Stomach (tissue), 9 donors: Measurements from ENCODE around the gene PLAC9. TPM values are rescaled to one million over a fixed set of nuclear protein-coding genes. Genes with fewer than 3 reads are reported as not detected.

Experiments used
- DNase-seq, 2 donors: peaks; one replicate each; pipeline versions ENCODE4 v3.0.0 to v3.0.0-alpha.2; 2013 to 2019
- H3K27ac ChIP-seq, 5 donors: fragments of 200-600 bp in 4 of 5; sonication (generic) in 4 of 5; one replicate each; pipeline ENCODE4 v1.5.1; 2013 to 2019; ENCODE audit warnings: mild to moderate bottlenecking in 1 of 5, moderate library complexity in 1 of 5
- H3K27me3 ChIP-seq, 3 donors: fragments of 200-600 bp; sonication (generic); one replicate each; pipeline ENCODE4 v1.5.1; 2017 to 2019; ENCODE audit warnings: mixed run types in 1 of 3
- H3K36me3 ChIP-seq, 4 donors: fragments of 200-600 bp; sonication (generic); 1 replicate in 3 of 4; 2 replicates in 1 of 4; pipeline ENCODE4 v1.5.1; 2016 to 2019
- H3K4me1 ChIP-seq, 4 donors: fragments of 200-600 bp; sonication (generic); one replicate each; pipeline ENCODE4 v1.5.1; 2016 to 2019
- H3K4me3 ChIP-seq, 4 donors: fragments of 200-600 bp; sonication (generic) in 3 of 4; one replicate each; pipeline ENCODE4 v1.5.1; 2016 to 2019; ENCODE audit warnings: mild to moderate bottlenecking in 1 of 4
- H3K9me3 ChIP-seq, 4 donors: fragments of 200-600 bp; sonication (generic); one replicate each; pipeline ENCODE4 v1.5.1; 2016 to 2019
- EP300 ChIP-seq: sonication (generic); formaldehyde crosslinking; IDR thresholded peaks from one replicate; pipeline ENCODE4 v1.6.1; 2017; ENCODE audit warnings: antibody characterized with exemption
- POLR2A ChIP-seq, 4 donors: fragments of 450-650 bp; IDR thresholded peaks; one replicate each; pipeline ENCODE4 v1.6.1; 2016; ENCODE audit warnings: antibody characterized with exemption in 4 of 4, control low read depth in 2 of 4, mild to moderate bottlenecking in 1 of 4, moderate library complexity in 1 of 4
- POLR2AphosphoS5 ChIP-seq, 3 donors: sonication (generic); formaldehyde crosslinking; IDR thresholded peaks; one replicate each; pipeline ENCODE4 v1.6.1; 2016; ENCODE audit warnings: antibody characterized with exemption in 3 of 3
- WGBS, 5 donors: extraction: QIAGEN DNeasy Blood & Tissue Kit in 3 of 5; methylation state at CpG; one replicate each; pipeline versions ENCODE4 v1.1.5 to v1.1.7; 2013 to 2018; 5-methylcytosine and 5-hydroxymethylcytosine counted together
- intact Hi-C: fragments of 100-400 bp; cut with DNase I; formaldehyde crosslinking; loops from one replicate; pipeline ENCODE4 v1.15.1; 2023; ENCODE audit warnings: low total_unique reads
- polyA plus RNA-seq, 3 donors: library from polyadenylated mRNA; stranded (reverse); fragments of 200-250 nt; gene quantifications; one replicate each; pipeline ENCODE4 v1.2.3, GENCODE V29; 2013
- total RNA-seq, 5 donors: library from RNA; depleted of rRNA; stranded (reverse); fragments of >200 nt; gene quantifications; one replicate each; pipeline versions ENCODE4 v1.1.0 to v1.2.3, GENCODE V29; 2014 to 2016
- TF ChIP-seq, protein P1 (sequence below), 7 experiments: fragments of 450-650 bp in 4 of 7; fragments of 200-600 bp in 3 of 7; sonication (generic) in 3 of 7; IDR thresholded peaks; one replicate each; pipeline ENCODE4 v1.5.1; 2016 to 2019; ENCODE audit warnings: antibody characterized with exemption in 7 of 7, control low read depth in 2 of 7, mild to moderate bottlenecking in 1 of 7
- donor health status: healthy with polysubstance abuse.
- donor health status: Bipolar disorder and iron deficiency.
- donor health status: healthy.

PLAC9 gene
- total and polyA plus RNA-seq, 8 donors = 2.0 to 37.4 (median 20.3) TPM; not detected in 2

DNA sequence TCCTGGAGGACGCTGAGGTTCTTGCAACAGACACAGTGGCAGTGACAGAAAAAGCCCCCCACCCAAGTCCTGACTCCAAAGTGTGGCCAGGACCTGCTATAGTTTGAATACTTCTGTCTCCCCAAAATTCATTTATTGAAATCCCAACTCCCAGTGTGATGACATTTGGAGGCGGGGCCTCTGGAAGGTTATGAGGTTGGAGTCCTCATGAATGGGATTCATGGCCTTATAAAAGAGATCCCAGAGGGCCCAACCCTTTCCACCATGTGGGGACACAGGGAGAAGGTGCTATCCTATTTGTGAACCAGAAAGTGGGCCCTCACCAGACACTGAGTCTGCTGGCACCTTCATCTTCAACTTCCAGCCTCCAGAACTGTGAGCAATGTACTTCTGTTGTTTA is 54.5 kb downstream of the PLAC9 start:
- Histone ChIP-seq H3K9me3 (no peaks in the 10 kb centered on the region), H3K27ac (peak overlapping the region; percentile 35 to 100 (median 72)), H3K4me1 (peaks cover 66 to 100% (median 83%) of the 10 kb centered on the region in 4 donors), H3K36me3 (peaks cover 0 to 24% (median 9%) of the 10 kb centered on the region in 4 donors), H3K27me3 (no peaks in the 10 kb centered on the region), H3K4me3 (peak overlapping the region in 1 of 4 donors; percentile 19)
- no peak for DNase-seq
- WGBS, 5 donors = 90 to 100% (median 94%) methylated on average over 2 of the region's 2 CpGs
- TF ChIP-seq, protein P1, sequence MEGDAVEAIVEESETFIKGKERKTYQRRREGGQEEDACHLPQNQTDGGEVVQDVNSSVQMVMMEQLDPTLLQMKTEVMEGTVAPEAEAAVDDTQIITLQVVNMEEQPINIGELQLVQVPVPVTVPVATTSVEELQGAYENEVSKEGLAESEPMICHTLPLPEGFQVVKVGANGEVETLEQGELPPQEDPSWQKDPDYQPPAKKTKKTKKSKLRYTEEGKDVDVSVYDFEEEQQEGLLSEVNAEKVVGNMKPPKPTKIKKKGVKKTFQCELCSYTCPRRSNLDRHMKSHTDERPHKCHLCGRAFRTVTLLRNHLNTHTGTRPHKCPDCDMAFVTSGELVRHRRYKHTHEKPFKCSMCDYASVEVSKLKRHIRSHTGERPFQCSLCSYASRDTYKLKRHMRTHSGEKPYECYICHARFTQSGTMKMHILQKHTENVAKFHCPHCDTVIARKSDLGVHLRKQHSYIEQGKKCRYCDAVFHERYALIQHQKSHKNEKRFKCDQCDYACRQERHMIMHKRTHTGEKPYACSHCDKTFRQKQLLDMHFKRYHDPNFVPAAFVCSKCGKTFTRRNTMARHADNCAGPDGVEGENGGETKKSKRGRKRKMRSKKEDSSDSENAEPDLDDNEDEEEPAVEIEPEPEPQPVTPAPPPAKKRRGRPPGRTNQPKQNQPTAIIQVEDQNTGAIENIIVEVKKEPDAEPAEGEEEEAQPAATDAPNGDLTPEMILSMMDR (IDR thresholded peaks at IDR 0.05) = no peak
- TF ChIP-seq EP300 = no peak
- TF ChIP-seq POLR2AphosphoS5 (IDR thresholded peaks at IDR 0.05) = no peak
- no peak for TF ChIP-seq POLR2A (IDR thresholded peaks at IDR 0.05)
- intact Hi-C loops = no loop called here

DNA sequence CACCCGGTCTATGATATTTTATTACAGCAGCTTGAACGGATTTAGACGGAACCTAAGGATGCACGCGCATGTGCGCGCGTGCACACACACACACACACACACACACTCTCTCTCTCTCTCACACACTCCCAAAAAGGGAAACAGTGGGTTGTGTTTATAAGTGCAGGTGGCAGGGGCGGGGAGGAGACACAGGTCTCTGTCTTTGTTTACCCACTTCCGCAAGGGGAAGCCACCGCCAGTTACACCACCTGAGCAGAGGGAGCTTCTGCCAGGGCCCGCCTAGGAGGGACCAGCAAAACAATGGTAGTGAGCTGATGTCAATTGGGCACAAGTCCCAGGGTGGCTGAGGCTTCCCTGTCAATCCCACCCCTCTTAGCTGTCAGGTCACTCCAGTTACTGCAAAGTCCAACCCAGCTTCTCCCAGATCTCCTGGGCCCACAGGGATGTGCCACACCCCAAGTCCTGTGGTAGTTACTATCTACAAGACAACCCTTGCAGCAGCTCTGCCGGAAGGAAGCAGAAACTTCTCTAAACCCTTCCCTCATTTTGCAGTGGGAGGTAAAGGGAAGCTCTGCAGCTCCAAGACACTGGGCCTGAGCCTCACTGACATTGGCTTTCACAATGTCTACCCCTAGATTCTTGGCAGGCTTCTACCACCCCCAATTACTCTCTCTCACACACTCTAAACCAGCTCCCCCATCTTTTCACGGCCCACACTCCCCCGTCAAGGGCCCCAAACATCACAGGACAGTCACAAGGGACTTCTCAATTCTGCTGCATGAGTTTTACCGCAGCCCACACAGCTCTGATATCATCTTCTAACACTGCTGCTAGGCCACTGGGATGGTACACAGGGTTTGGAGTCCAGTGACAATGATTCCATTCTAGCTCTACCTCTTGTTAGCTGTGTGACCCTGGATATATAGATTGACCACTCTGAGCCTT is 55.2 kb downstream of the PLAC9 start:
- peaks cover 0 to 24% (median 9%) of the 10 kb centered on the region in 4 donors for H3K36me3 ChIP-seq
- no peaks in the 10 kb centered on the region for H3K9me3 ChIP-seq
- intact Hi-C loops = no loop called here
- no peaks in the 10 kb centered on the region for H3K27me3 ChIP-seq
- H3K27ac ChIP-seq = peak overlapping the region; percentile 35 to 100 (median 72)
- DNase-seq = peak; percentile 62 to 75
- peak overlapping the region in 1 of 4 donors; percentile 19 for H3K4me3 ChIP-seq
- 57 to 72% (median 62%) methylated on average over 16 of the region's 16 CpGs for WGBS, 5 donors
- TF ChIP-seq, protein P1 (IDR thresholded peaks at IDR 0.05) = no peak
- TF ChIP-seq POLR2A (IDR thresholded peaks at IDR 0.05) (no peak), EP300 (no peak), POLR2AphosphoS5 (IDR thresholded peaks at IDR 0.05) (no peak)
- H3K4me1 ChIP-seq = peaks cover 67 to 100% (median 88%) of the 10 kb centered on the region in 4 donors

DNA sequence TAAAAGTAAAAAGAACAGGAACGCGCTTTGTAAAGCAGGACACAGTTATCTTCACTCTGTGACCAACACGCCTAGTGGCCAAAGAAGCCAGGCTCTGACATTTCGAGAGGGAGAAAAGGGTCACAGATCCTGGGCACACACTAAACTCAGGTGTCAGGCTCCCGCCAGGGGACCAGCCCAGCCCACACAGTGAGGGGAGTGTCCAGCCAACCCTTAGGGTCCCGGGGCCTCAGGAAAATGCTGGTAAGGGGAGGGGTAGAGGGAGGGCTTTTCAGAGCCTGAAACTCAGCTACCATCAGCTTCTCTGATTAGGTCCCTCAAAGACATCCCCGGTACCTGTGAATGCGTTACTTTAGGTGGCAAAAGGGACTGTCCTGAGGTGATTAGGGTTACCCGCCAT is 56.2 kb downstream of the PLAC9 start:
- Histone ChIP-seq H3K36me3 (peaks cover 0 to 14% (median 6%) of the 10 kb centered on the region in 4 donors), H3K4me3 (no peak overlapping the region), H3K27me3 (no peaks in the 10 kb centered on the region), H3K4me1 (peaks cover 68 to 100% (median 84%) of the 10 kb centered on the region in 4 donors), H3K27ac (peak overlapping the region; percentile 22 to 100 (median 56)), H3K9me3 (no peaks in the 10 kb centered on the region)
- TF ChIP-seq POLR2A (IDR thresholded peaks at IDR 0.05) = no peak
- no peak for TF ChIP-seq EP300
- TF ChIP-seq POLR2AphosphoS5 (IDR thresholded peaks at IDR 0.05) = no peak
- TF ChIP-seq, protein P1 (IDR thresholded peaks at IDR 0.05) = no peak
- 70 to 90% (median 82%) methylated on average over 9 of the region's 9 CpGs for WGBS, 5 donors
- intact Hi-C loops = no loop called here
- peak in 1 of 2 donors; percentile 24 for DNase-seq

DNA sequence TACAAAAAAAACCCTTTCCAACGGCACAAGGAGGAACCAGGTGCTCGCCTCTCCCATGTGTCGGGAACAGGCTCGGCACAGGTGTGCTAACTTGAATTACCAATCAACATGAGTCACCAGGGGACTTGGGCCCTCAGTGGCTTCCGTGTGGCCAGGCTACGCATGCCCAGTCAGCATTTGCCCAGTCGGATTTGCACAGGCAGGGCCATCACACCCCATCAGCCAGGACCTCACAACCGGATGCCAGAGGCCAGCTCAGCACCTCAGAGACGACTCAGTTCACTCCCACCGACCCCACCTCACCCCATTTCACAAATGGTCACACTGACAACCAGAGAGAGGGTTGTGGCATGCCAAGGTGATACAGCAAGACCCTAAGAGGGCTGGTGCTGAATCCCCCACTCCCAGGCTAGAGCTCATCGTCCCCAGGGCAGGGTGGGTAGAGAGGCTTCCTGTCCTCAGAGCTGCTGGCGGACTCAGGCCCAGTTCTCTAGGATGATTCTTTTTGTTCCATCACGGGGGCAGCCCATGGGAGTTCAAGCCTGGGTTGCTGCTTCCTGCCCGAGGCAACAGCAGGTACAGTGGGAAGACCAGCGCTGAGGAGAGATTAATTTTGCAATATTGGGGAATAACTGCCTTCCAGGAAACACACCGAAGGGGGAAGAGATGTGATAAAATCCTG is 59.2 kb downstream of the PLAC9 start:
- intact Hi-C loops = no loop called here
- no peaks in the 10 kb centered on the region for H3K27me3 ChIP-seq
- peak; percentile 64 to 84 for DNase-seq
- peak overlapping the region; percentile 75 to 100 (median 89) for H3K27ac ChIP-seq
- peaks cover 85 to 100% (median 91%) of the 10 kb centered on the region in 4 donors for H3K4me1 ChIP-seq
- TF ChIP-seq, protein P1 (IDR thresholded peaks at IDR 0.05) = no peak
- TF ChIP-seq EP300 (no peak), POLR2A (IDR thresholded peaks at IDR 0.05) (no peak), POLR2AphosphoS5 (IDR thresholded peaks at IDR 0.05) (peak in 2 of 3 donors; percentile 56 to 85)
- no peaks in the 10 kb centered on the region for H3K9me3 ChIP-seq
- peaks cover 0 to 20% (median 7%) of the 10 kb centered on the region in 4 donors for H3K36me3 ChIP-seq
- no peak overlapping the region for H3K4me3 ChIP-seq
- 52 to 69% (median 69%) methylated on average over 15 to 16 of the region's 16 CpGs for WGBS, 5 donors
